Caco-2 (cell line): ENCODE results near the gene ITPR1. TPM values are rescaled to one million over a fixed set of nuclear protein-coding genes. Genes with fewer than 3 reads are reported as not detected.

ENCODE experiments used
- BruUV-seq: library from RNA; stranded (reverse); fragments of 400-500 nt; replicated peaks from 2 replicates; lab custom pipeline; 2021; lab: Mats Ljungman, UMichigan
- CTCF ChIA-PET: fragments of 300-600 bp; sonication (Branson Sonifier 250); formaldehyde crosslinking; loops from one replicate; lab custom pipeline; 2022; ENCODE audit warnings: antibody characterized with exemption; lab: Charles Lee
- POLR2A ChIA-PET: fragments of 300-600 bp; sonication (Branson Sonifier 250); formaldehyde crosslinking; loops from one replicate; lab custom pipeline; 2022; ENCODE audit warnings: antibody characterized with exemption; lab: Charles Lee
- DNase-seq, 2 experiments: peaks; one replicate each; pipeline versions ENCODE4 v3.0.0 to v3.0.0-alpha.2; 2020 to 2022
- H3K27me3 ChIP-seq: replicated peaks from 2 replicates; pipeline ENCODE4 v1.6.0; 2011; ENCODE audit warnings: low read length; ENCODE audit not compliant: control insufficient read depth, insufficient read depth
- H3K36me3 ChIP-seq: 2 replicates; pipeline ENCODE4 v1.5.1; 2011; ENCODE audit warnings: low read length; ENCODE audit not compliant: control insufficient read depth, insufficient read depth
- H3K4me1 ChIP-seq: fragments of 250-450 bp; sonication (Bioruptor Pico); 2 replicates; pipeline ENCODE4 v1.5.1; 2020; ENCODE audit warnings: mild to moderate bottlenecking
- H3K4me3 ChIP-seq: 2 replicates; pipeline ENCODE4 v1.5.1; 2011; ENCODE audit warnings: low read depth, mild to moderate bottlenecking, control low read depth, low read length
- H3K9me3 ChIP-seq: fragments of 250-450 bp; sonication (Bioruptor Pico); 2 replicates; pipeline ENCODE4 v1.5.1; 2020; ENCODE audit warnings: mild to moderate bottlenecking, moderate library complexity
- H3K27ac Mint-ChIP-seq: one replicate; pipeline ENCODE4 v1.8.0; 2022; ENCODE audit warnings: mixed read lengths; ENCODE audit not compliant: unreplicated experiment
- H3K27me3 Mint-ChIP-seq: one replicate; pipeline ENCODE4 v1.8.0; 2022; ENCODE audit warnings: mixed read lengths; ENCODE audit not compliant: insufficient read depth, unreplicated experiment
- H3K36me3 Mint-ChIP-seq: one replicate; pipeline ENCODE4 v1.8.0; 2022; ENCODE audit warnings: mild to moderate bottlenecking, mixed read lengths; ENCODE audit not compliant: insufficient read depth, unreplicated experiment
- H3K4me1 Mint-ChIP-seq: one replicate; pipeline ENCODE4 v1.8.0; 2022; ENCODE audit warnings: low read depth, mixed read lengths; ENCODE audit not compliant: unreplicated experiment
- H3K4me3 Mint-ChIP-seq: one replicate; pipeline ENCODE4 v1.8.0; 2022; ENCODE audit warnings: mild to moderate bottlenecking, moderate library complexity, mixed read lengths; ENCODE audit not compliant: unreplicated experiment
- H3K9me3 Mint-ChIP-seq: one replicate; pipeline ENCODE4 v1.8.0; 2022; ENCODE audit warnings: mixed read lengths; ENCODE audit not compliant: unreplicated experiment
- intact Hi-C: fragments of 100-400 bp; cut with micrococcal nuclease; formaldehyde crosslinking; loops from one replicate; pipeline ENCODE4 v1.10.0; 2022; ENCODE audit not compliant: unreplicated experiment
- total RNA-seq: library from RNA; stranded (reverse); gene quantifications from 2 replicates; pipeline ENCODE4 v1.2.3, GENCODE V29; 2022
- TF ChIP-seq, protein P1 (sequence below), 2 experiments: fragments of 200-600 bp in 1 of 2; IDR thresholded peaks; 1 replicate in 1 of 2; 2 replicates in 1 of 2; pipeline versions ENCODE4 v1.5.1 to v1.8.0; 2011 to 2022; ENCODE audit warnings: antibody characterized with exemption in 1 of 2, control low read depth in 1 of 2, inconsistent platforms in 1 of 2, low read depth in 1 of 2, low read length in 1 of 2, mild to moderate bottlenecking in 1 of 2, moderate library complexity in 1 of 2; ENCODE audit not compliant: insufficient read depth in 1 of 2, severe bottlenecking in 1 of 2, unreplicated experiment in 1 of 2

ITPR1 gene
- total RNA-seq, 1 experiment from 2014 or later = 10.4 TPM

DNA sequence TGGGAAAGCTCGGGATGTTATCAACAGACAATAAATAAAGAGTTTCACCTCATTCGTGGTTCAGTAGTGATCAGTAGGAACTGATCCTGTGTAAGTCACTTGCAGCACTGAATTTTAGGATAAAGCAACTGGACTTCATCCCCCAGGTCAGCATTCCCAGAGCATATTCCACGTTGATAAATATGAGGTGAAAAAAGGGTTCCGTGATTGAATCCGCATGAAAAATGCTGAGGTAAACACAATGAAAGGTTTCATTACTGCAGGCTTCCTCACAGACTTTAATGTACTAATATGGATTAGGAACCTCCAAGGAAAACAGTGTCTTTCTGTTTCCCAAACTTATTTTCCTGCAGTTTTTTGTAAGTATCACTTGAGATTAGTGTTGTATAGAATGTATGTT lies 308.7 kb downstream of the ITPR1 start:
- POLR2A ChIA-PET = no interaction called here
- BruUV-seq = no TSS peak
- intact Hi-C loops = no loop called here
- no peaks in the 10 kb centered on the region for H3K9me3 ChIP-seq
- TF ChIP-seq, protein P1, sequence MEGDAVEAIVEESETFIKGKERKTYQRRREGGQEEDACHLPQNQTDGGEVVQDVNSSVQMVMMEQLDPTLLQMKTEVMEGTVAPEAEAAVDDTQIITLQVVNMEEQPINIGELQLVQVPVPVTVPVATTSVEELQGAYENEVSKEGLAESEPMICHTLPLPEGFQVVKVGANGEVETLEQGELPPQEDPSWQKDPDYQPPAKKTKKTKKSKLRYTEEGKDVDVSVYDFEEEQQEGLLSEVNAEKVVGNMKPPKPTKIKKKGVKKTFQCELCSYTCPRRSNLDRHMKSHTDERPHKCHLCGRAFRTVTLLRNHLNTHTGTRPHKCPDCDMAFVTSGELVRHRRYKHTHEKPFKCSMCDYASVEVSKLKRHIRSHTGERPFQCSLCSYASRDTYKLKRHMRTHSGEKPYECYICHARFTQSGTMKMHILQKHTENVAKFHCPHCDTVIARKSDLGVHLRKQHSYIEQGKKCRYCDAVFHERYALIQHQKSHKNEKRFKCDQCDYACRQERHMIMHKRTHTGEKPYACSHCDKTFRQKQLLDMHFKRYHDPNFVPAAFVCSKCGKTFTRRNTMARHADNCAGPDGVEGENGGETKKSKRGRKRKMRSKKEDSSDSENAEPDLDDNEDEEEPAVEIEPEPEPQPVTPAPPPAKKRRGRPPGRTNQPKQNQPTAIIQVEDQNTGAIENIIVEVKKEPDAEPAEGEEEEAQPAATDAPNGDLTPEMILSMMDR (IDR thresholded peaks at IDR 0.05; ENCODE audit: insufficient read depth in 1 of 2, low read depth in 1 of 2, low read length in 1 of 2, severe bottlenecking in 1 of 2, unreplicated experiment in 1 of 2) = no peak
- no peaks in the 10 kb centered on the region for H3K27me3 Mint-ChIP-seq
- H3K4me3 Mint-ChIP-seq = no peak overlapping the region
- H3K4me1 Mint-ChIP-seq = no peaks in the 10 kb centered on the region
- H3K27me3 ChIP-seq = no peaks in the 10 kb centered on the region
- no peaks in the 10 kb centered on the region for H3K9me3 Mint-ChIP-seq
- no peaks in the 10 kb centered on the region for H3K36me3 ChIP-seq
- no peak overlapping the region for H3K4me3 ChIP-seq
- H3K4me1 ChIP-seq = no peaks in the 10 kb centered on the region
- DNase-seq = no peak
- H3K36me3 Mint-ChIP-seq = peaks cover 5% of the 10 kb centered on the region
- H3K27ac Mint-ChIP-seq = no peak overlapping the region
- CTCF ChIA-PET = no interaction called here

DNA sequence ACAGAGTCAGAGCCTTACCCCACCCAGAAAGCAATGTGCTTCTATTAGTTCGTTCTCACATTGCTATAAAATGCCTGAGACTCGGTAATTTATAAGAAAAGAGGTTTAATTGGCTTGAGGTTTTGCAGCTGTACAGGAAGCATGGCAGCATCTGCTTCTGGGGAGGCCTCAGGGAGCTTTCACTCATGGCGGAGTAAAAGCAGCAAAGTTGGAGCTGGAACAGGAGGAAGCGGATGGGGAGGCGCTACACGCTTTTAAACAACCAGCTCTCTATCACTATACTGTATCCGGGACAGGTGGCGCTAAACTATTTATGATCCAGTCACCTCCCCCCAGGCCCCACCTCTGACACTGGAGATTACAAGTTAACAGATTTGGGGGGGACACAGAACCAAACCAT lies 309.8 kb downstream of the ITPR1 start:
- POLR2A ChIA-PET = no interaction called here
- Mint-ChIP-seq H3K27ac (no peak overlapping the region), H3K4me1 (no peaks in the 10 kb centered on the region), H3K27me3 (no peaks in the 10 kb centered on the region), H3K36me3 (peaks cover 5% of the 10 kb centered on the region), H3K9me3 (no peaks in the 10 kb centered on the region), H3K4me3 (no peak overlapping the region)
- H3K4me3 ChIP-seq = no peak overlapping the region
- intact Hi-C loops = no loop called here
- TF ChIP-seq, protein P1 (IDR thresholded peaks at IDR 0.05; ENCODE audit: insufficient read depth in 1 of 2, low read depth in 1 of 2, low read length in 1 of 2, severe bottlenecking in 1 of 2, unreplicated experiment in 1 of 2) = no peak
- H3K36me3 ChIP-seq = no peaks in the 10 kb centered on the region
- BruUV-seq = no TSS peak
- DNase-seq = no peak
- H3K4me1 ChIP-seq = no peaks in the 10 kb centered on the region
- H3K9me3 ChIP-seq = no peaks in the 10 kb centered on the region
- CTCF ChIA-PET = no interaction called here
- no peaks in the 10 kb centered on the region for H3K27me3 ChIP-seq

DNA sequence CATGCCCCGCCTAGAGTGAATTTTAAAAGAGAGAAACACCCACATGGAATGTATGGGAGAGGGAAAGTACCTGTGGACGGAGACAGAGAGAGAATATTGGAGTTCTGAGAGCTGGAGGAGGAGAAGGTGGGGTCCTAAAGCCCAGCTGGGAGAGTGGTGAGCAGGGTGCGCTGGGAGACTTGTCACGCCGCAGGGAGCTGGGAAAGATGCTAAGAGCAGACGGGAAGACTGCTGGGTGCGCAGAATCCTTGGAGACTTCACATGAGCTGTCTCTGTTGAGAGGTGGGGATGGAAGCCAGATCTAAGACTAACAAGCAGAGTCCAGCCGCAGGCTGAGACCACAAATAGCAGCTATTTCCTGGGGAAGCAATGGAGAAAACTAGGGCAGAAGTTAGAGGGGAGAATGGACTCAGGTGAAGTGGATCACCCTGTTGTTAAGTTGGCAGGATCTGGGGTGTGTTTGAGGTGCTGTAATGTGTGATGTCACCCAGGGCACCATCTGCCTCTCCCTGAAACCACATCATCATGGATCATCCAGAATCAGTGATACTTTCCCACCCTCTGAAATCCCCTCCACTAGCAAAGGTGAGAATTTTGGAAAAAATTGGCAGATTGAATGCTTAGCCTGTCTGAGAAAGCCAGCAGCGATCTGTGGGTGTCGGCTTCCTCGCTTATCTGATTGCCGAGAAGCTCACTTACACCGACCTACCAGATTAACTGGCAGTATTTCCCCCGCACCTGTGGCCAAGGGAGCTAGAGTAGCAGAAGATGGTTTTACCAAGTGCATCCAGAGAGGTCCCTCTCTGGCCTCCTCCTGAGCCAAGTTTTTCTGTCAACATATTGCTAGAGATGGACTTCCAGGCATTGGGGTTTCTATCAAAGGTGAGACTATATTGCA lies 311.3 kb downstream of the ITPR1 start:
- no peaks in the 10 kb centered on the region for H3K9me3 ChIP-seq
- H3K4me1 Mint-ChIP-seq = no peaks in the 10 kb centered on the region
- no peak overlapping the region for H3K4me3 Mint-ChIP-seq
- CTCF ChIA-PET = no interaction called here
- H3K36me3 Mint-ChIP-seq = peaks cover 5% of the 10 kb centered on the region
- H3K9me3 Mint-ChIP-seq = no peaks in the 10 kb centered on the region
- POLR2A ChIA-PET = no interaction called here
- no peak overlapping the region for H3K27ac Mint-ChIP-seq
- TF ChIP-seq, protein P1 (IDR thresholded peaks at IDR 0.05; ENCODE audit: insufficient read depth in 1 of 2, low read depth in 1 of 2, low read length in 1 of 2, severe bottlenecking in 1 of 2, unreplicated experiment in 1 of 2) = no peak
- H3K27me3 Mint-ChIP-seq = no peaks in the 10 kb centered on the region
- BruUV-seq = no TSS peak
- peaks cover 14% of the 10 kb centered on the region; the same call in 1 of the 2 replicates for H3K4me1 ChIP-seq
- H3K4me3 ChIP-seq = no peak overlapping the region
- H3K36me3 ChIP-seq = no peaks in the 10 kb centered on the region
- intact Hi-C loops = no loop called here
- DNase-seq = no peak
- H3K27me3 ChIP-seq = no peaks in the 10 kb centered on the region
